H9 (cell line): Measurements from ENCODE around the gene CPXM1. TPM values are rescaled to one million over a fixed set of nuclear protein-coding genes. Genes with fewer than 3 reads are reported as not detected.

ENCODE experiments used
- DNase-seq: peaks from one replicate; pipeline ENCODE4 v3.0.0-alpha.2; 2017
- H2AFZ ChIP-seq: one replicate; pipeline ENCODE4 v1.6.1; 2013; ENCODE audit warnings: mild to moderate bottlenecking, low read length, control low read depth, moderate library complexity
- H2AK5ac ChIP-seq: 2 replicates; pipeline ENCODE4 v1.6.1; 2013; ENCODE audit warnings: low read length, control low read depth, mixed read lengths; ENCODE audit not compliant: insufficient read length
- H2BK120ac ChIP-seq: one replicate; pipeline ENCODE4 v1.6.1; 2013; ENCODE audit warnings: low read depth, mild to moderate bottlenecking, low read length, control low read depth, inconsistent platforms; ENCODE audit not compliant: poor library complexity, severe bottlenecking
- H2BK12ac ChIP-seq: 2 replicates; pipeline ENCODE4 v1.6.1; 2013; ENCODE audit warnings: low read length, control low read depth, mixed read lengths, low read depth; ENCODE audit not compliant: insufficient read length
- H2BK15ac ChIP-seq: 2 replicates; pipeline ENCODE4 v1.6.1; 2013; ENCODE audit warnings: low read depth, low read length, control low read depth
- H2BK20ac ChIP-seq: one replicate; pipeline ENCODE4 v1.6.1; 2013; ENCODE audit warnings: low read depth, mild to moderate bottlenecking, low read length, control low read depth, inconsistent platforms; ENCODE audit not compliant: poor library complexity, severe bottlenecking
- H2BK5ac ChIP-seq: 2 replicates; pipeline ENCODE4 v1.6.1; 2013; ENCODE audit warnings: low read length, control low read depth, mixed read lengths; ENCODE audit not compliant: insufficient read length
- H3K14ac ChIP-seq: 2 replicates; pipeline ENCODE4 v1.6.1; 2013; ENCODE audit warnings: low read length, control low read depth; ENCODE audit not compliant: insufficient read depth
- H3K18ac ChIP-seq: 2 replicates; pipeline ENCODE4 v1.6.1; 2013; ENCODE audit warnings: low read depth, mild to moderate bottlenecking, mixed read lengths, low read length, control low read depth; ENCODE audit not compliant: insufficient read length
- H3K23ac ChIP-seq: 2 replicates; pipeline ENCODE4 v1.6.1; 2013; ENCODE audit warnings: low read length, control low read depth, mixed read lengths, low read depth; ENCODE audit not compliant: insufficient read length
- H3K23me2 ChIP-seq: 2 replicates; pipeline ENCODE4 v1.6.1; 2013; ENCODE audit warnings: low read depth, mild to moderate bottlenecking, mixed read lengths, low read length, control low read depth; ENCODE audit not compliant: insufficient read length, poor library complexity, severe bottlenecking
- H3K27ac ChIP-seq: 2 replicates; pipeline ENCODE4 v1.5.1; 2013; ENCODE audit warnings: low read length, control low read depth, mixed read lengths, low read depth; ENCODE audit not compliant: insufficient read length
- H3K27me3 ChIP-seq: 2 replicates; pipeline ENCODE4 v1.6.1; 2013; ENCODE audit warnings: low read length, control low read depth, inconsistent platforms; ENCODE audit not compliant: insufficient read depth
- H3K4ac ChIP-seq: 2 replicates; pipeline ENCODE4 v1.6.1; 2013; ENCODE audit warnings: low read depth, mild to moderate bottlenecking, control low read depth, inconsistent platforms, low read length, moderate library complexity
- H3K4me1 ChIP-seq: 2 replicates; pipeline ENCODE4 v1.6.1; 2013; ENCODE audit warnings: low read length, control low read depth, inconsistent platforms; ENCODE audit not compliant: insufficient read depth
- H3K4me2 ChIP-seq: 2 replicates; pipeline ENCODE4 v1.6.1; 2013; ENCODE audit warnings: low read length, control low read depth, mixed read lengths; ENCODE audit not compliant: insufficient read length, insufficient read depth
- H3K56ac ChIP-seq: 2 replicates; pipeline ENCODE4 v1.6.1; 2013; ENCODE audit warnings: low read depth, mild to moderate bottlenecking, mixed read lengths, low read length, control low read depth; ENCODE audit not compliant: insufficient read length
- H3K79me1 ChIP-seq: 2 replicates; pipeline ENCODE4 v1.6.1; 2013; ENCODE audit warnings: low read depth, mild to moderate bottlenecking, moderate library complexity, low read length, control low read depth, inconsistent platforms; ENCODE audit not compliant: insufficient read depth, poor library complexity, severe bottlenecking
- H3K79me2 ChIP-seq: 2 replicates; pipeline ENCODE4 v1.6.1; 2013; ENCODE audit warnings: low read length, control low read depth, inconsistent platforms; ENCODE audit not compliant: insufficient read depth
- H3K9ac ChIP-seq: 2 replicates; pipeline ENCODE4 v1.6.1; 2013; ENCODE audit warnings: low read length, control low read depth, mixed read lengths; ENCODE audit not compliant: insufficient read length; ENCODE audit errors: extremely low read depth
- H3K9me3 ChIP-seq: one replicate; pipeline ENCODE4 v1.6.1; 2013; ENCODE audit warnings: low read depth, low read length, inconsistent platforms; ENCODE audit not compliant: control insufficient read depth
- H3T11ph ChIP-seq: one replicate; pipeline ENCODE4 v1.6.1; 2013; ENCODE audit warnings: mild to moderate bottlenecking, low read length, control low read depth, inconsistent platforms
- H4K20me1 ChIP-seq: one replicate; pipeline ENCODE4 v1.6.1; 2013; ENCODE audit not compliant: control insufficient read depth, insufficient read length, insufficient read depth
- H4K5ac ChIP-seq: 2 replicates; pipeline ENCODE4 v1.6.1; 2013; ENCODE audit warnings: low read depth, mild to moderate bottlenecking, mixed read lengths, low read length, control low read depth; ENCODE audit not compliant: insufficient read length
- H4K8ac ChIP-seq: replicated peaks from 2 replicates; pipeline ENCODE4 v1.6.1; 2013; ENCODE audit warnings: low read length, control low read depth, mixed read lengths, low read depth; ENCODE audit not compliant: insufficient read length
- H4K91ac ChIP-seq: 2 replicates; pipeline ENCODE4 v1.6.1; 2013; ENCODE audit warnings: low read depth, mild to moderate bottlenecking, moderate library complexity, mixed read lengths, low read length, control low read depth; ENCODE audit not compliant: insufficient read length
- H3K27ac Mint-ChIP-seq, 3 experiments: 2 replicates in 2 of 3; 3 replicates in 1 of 3; pipeline ENCODE4 v1.8.0; 2020 to 2021; ENCODE audit warnings: mixed read lengths in 3 of 3, mild to moderate bottlenecking in 1 of 3, moderate library complexity in 1 of 3
- H3K27me3 Mint-ChIP-seq: 2 replicates; pipeline ENCODE4 v1.8.0; 2021; ENCODE audit warnings: low read depth, mild to moderate bottlenecking, moderate library complexity, mixed read lengths
- H3K36me3 Mint-ChIP-seq, 3 experiments: 2 replicates in 2 of 3; 3 replicates in 1 of 3; pipeline ENCODE4 v1.8.0; 2020 to 2021; ENCODE audit warnings: low read depth in 3 of 3, mixed read lengths in 3 of 3; ENCODE audit not compliant: insufficient read depth in 1 of 3
- H3K4me1 Mint-ChIP-seq, 2 experiments: 2 replicates each; pipeline ENCODE4 v1.8.0; 2020; ENCODE audit warnings: mixed read lengths in 2 of 2
- H3K4me3 Mint-ChIP-seq, 2 experiments: 2 replicates in 1 of 2; 3 replicates in 1 of 2; pipeline ENCODE4 v1.8.0; 2020 to 2021; ENCODE audit warnings: mild to moderate bottlenecking in 2 of 2, mixed read lengths in 2 of 2, moderate library complexity in 1 of 2
- H3K9me3 Mint-ChIP-seq, 2 experiments: 2 replicates in 1 of 2; 3 replicates in 1 of 2; pipeline ENCODE4 v1.8.0; 2020; ENCODE audit warnings: mild to moderate bottlenecking in 2 of 2, mixed read lengths in 2 of 2, moderate library complexity in 1 of 2
- CTCF ChIP-seq: fragments of 200-600 bp; sonication (generic); conservative IDR thresholded peaks from 3 replicates; pipeline ENCODE4 v1.8.0; 2021; ENCODE audit warnings: antibody characterized with exemption, mild to moderate bottlenecking
- WGBS: extraction: QIAGEN DNeasy Blood & Tissue Kit; methylation state at CpG from one replicate; pipeline ENCODE4 v1.1.7; 2013; ENCODE audit warnings: missing lambda C conversion rate, low lambda C conversion rate, mixed read lengths; ENCODE audit not compliant: insufficient read length; ENCODE audit errors: extremely low coverage; 5-methylcytosine and 5-hydroxymethylcytosine counted together
- total RNA-seq: library from RNA; stranded (reverse); gene quantifications from 2 replicates; pipeline ENCODE4 v1.2.1, GENCODE V29; 2021

Gene CPXM1
- total RNA-seq, 1 experiment from 2014 or later = 69.0 TPM

- Mint-ChIP-seq H3K4me3 (no peak overlapping the region), H3K9me3 (0 out of 5 replicates have a peak, but pooled peaks cover 0 to 2% of the 10 kb centered on the region in 2 experiments)
- WGBS = no CpG with 5 or more reads among the region's 2 CpGs
These were observed 25.3 kb upstream of the CPXM1 start for GRCh38 chr20:2825761-2826160.

More at GRCh38 chr20:2825761-2826160, 25.3 kb upstream of the CPXM1 start:
- no peak overlapping the region for H3K9ac ChIP-seq
- H2BK5ac ChIP-seq = no peak overlapping the region
- no peaks in the 10 kb centered on the region for H4K20me1 ChIP-seq
- no peak overlapping the region for H4K91ac ChIP-seq
- TF ChIP-seq CTCF = no peak
- DNase-seq = no peak
- peaks cover 52% of the 10 kb centered on the region for H3K27me3 Mint-ChIP-seq
- H4K5ac ChIP-seq = no peak overlapping the region
- H2BK20ac ChIP-seq = no peak overlapping the region
- H3K27ac ChIP-seq = no peak overlapping the region
- no peaks in the 10 kb centered on the region for H3K36me3 Mint-ChIP-seq
- H3K23me2 ChIP-seq = no peaks in the 10 kb centered on the region
- no peaks in the 10 kb centered on the region for H3K9me3 ChIP-seq
- H4K8ac ChIP-seq = no peak overlapping the region
- H3K27ac Mint-ChIP-seq = no peak overlapping the region
- peaks cover 9 to 12% of the 10 kb centered on the region in 2 experiments for H3K4me1 Mint-ChIP-seq
- H3K4me2 ChIP-seq = no peak overlapping the region
- H3K56ac ChIP-seq = no peak overlapping the region
- H2BK12ac ChIP-seq = no peak overlapping the region
- no peak overlapping the region for H2AFZ ChIP-seq
- no peaks in the 10 kb centered on the region for H3K79me2 ChIP-seq
- H3K4ac ChIP-seq = no peak overlapping the region
- H2AK5ac ChIP-seq = no peak overlapping the region
- no peaks in the 10 kb centered on the region for H3K79me1 ChIP-seq
- H3T11ph ChIP-seq = no peak overlapping the region
- no peaks in the 10 kb centered on the region for H3K4me1 ChIP-seq
- H3K18ac ChIP-seq = no peak overlapping the region
- no peak overlapping the region for H3K14ac ChIP-seq
- H3K23ac ChIP-seq = no peak overlapping the region
- H2BK120ac ChIP-seq = no peak overlapping the region
- no peak overlapping the region for H2BK15ac ChIP-seq
- peaks cover 9% of the 10 kb centered on the region; the same call in 1 of the 2 replicates for H3K27me3 ChIP-seq
